Measurements from ENCODE around the gene URGCP.

DNA sequence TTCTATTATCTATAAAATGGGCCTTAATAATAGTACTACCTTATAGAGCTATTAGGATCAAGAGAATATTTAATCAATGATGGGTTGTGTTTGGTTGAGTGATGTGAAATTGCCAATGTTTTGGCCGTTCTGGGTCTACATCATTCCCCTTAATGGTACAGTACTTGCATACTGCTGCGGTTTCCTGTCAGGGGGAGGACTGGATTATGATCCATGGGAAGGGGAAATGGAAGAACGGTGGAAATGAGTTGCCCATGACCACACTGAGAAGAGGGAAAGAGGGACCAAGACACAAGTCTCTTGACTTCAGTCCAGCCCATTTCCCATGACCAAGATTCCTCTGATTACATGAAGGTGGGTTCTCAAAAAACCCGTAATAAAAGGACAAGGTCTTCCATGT lies 36.1 kb downstream of the URGCP start:
- TF ChIP-seq, protein P1, sequence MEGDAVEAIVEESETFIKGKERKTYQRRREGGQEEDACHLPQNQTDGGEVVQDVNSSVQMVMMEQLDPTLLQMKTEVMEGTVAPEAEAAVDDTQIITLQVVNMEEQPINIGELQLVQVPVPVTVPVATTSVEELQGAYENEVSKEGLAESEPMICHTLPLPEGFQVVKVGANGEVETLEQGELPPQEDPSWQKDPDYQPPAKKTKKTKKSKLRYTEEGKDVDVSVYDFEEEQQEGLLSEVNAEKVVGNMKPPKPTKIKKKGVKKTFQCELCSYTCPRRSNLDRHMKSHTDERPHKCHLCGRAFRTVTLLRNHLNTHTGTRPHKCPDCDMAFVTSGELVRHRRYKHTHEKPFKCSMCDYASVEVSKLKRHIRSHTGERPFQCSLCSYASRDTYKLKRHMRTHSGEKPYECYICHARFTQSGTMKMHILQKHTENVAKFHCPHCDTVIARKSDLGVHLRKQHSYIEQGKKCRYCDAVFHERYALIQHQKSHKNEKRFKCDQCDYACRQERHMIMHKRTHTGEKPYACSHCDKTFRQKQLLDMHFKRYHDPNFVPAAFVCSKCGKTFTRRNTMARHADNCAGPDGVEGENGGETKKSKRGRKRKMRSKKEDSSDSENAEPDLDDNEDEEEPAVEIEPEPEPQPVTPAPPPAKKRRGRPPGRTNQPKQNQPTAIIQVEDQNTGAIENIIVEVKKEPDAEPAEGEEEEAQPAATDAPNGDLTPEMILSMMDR (IDR thresholded peaks at IDR 0.05): no peak
- TF ChIP-seq POLR2AphosphoS5 (IDR thresholded peaks at IDR 0.05) (no peak), POLR2A (IDR thresholded peaks at IDR 0.05; ENCODE audit: low read depth) (no peak), EP300 (IDR thresholded peaks at IDR 0.05) (no peak)
